MCF 10A (cell line): ENCODE results near the gene PFKFB2. TPM values are rescaled to one million over a fixed set of nuclear protein-coding genes. Genes with fewer than 3 reads are reported as not detected.

Source experiments
- BruUV-seq: library from RNA; stranded (reverse); fragments of 400-500 nt; replicated peaks from 2 replicates; lab custom pipeline; 2021; lab: Mats Ljungman, UMichigan
- CTCF ChIA-PET: fragments of 300-600 bp; sonication (Branson Sonifier 250); formaldehyde crosslinking; extraction: SDS; loops from one replicate; lab custom pipeline; 2021; ENCODE audit warnings: antibody characterized with exemption, inconsistent platforms; lab: Yijun Ruan, JAX
- POLR2A ChIA-PET: fragments of 300-600, 350-650 bp; sonication (Branson Sonifier 250); formaldehyde crosslinking; extraction: SDS; loops from one replicate; lab custom pipeline; 2020; ENCODE audit warnings: antibody characterized with exemption, inconsistent platforms; lab: Yijun Ruan, JAX
- DNase-seq: peaks from one replicate; pipeline ENCODE4 v3.0.0-alpha.2; 2018; ENCODE audit not compliant: unreplicated experiment
- H3K27ac Mint-ChIP-seq: one replicate; pipeline ENCODE4 v1.8.0; 2022; ENCODE audit warnings: mild to moderate bottlenecking, low read depth, mixed read lengths; ENCODE audit not compliant: unreplicated experiment
- H3K27me3 Mint-ChIP-seq: one replicate; pipeline ENCODE4 v1.8.0; 2022; ENCODE audit warnings: mixed read lengths; ENCODE audit not compliant: insufficient read depth, unreplicated experiment
- H3K36me3 Mint-ChIP-seq: one replicate; pipeline ENCODE4 v1.8.0; 2022; ENCODE audit warnings: mild to moderate bottlenecking, moderate library complexity, mixed read lengths; ENCODE audit not compliant: insufficient read depth, unreplicated experiment
- H3K4me1 Mint-ChIP-seq: one replicate; pipeline ENCODE4 v1.8.0; 2022; ENCODE audit warnings: mixed read lengths; ENCODE audit not compliant: insufficient read depth, unreplicated experiment
- H3K4me3 Mint-ChIP-seq: one replicate; pipeline ENCODE4 v1.8.0; 2022; ENCODE audit warnings: mild to moderate bottlenecking, moderate library complexity, mixed read lengths; ENCODE audit not compliant: unreplicated experiment
- H3K9me3 Mint-ChIP-seq: one replicate; pipeline ENCODE4 v1.8.0; 2022; ENCODE audit warnings: mixed read lengths; ENCODE audit not compliant: unreplicated experiment
- CTCF ChIP-seq: fragments of 200-600 bp; IDR thresholded peaks from one replicate; pipeline ENCODE4 v1.8.0; 2022; ENCODE audit warnings: antibody characterized with exemption, mild to moderate bottlenecking; ENCODE audit not compliant: unreplicated experiment
- intact Hi-C: fragments of 100-400 bp; cut with micrococcal nuclease; formaldehyde crosslinking; loops from 2 replicates; pipeline ENCODE4 v1.14.1; 2022
- total RNA-seq: library from RNA; stranded (reverse); gene quantifications from 2 replicates; pipeline ENCODE4 v1.2.3, GENCODE V29; 2022

The PFKFB2 gene
- total RNA-seq, 1 experiment from 2014 or later, result 21.1 TPM

DNA sequence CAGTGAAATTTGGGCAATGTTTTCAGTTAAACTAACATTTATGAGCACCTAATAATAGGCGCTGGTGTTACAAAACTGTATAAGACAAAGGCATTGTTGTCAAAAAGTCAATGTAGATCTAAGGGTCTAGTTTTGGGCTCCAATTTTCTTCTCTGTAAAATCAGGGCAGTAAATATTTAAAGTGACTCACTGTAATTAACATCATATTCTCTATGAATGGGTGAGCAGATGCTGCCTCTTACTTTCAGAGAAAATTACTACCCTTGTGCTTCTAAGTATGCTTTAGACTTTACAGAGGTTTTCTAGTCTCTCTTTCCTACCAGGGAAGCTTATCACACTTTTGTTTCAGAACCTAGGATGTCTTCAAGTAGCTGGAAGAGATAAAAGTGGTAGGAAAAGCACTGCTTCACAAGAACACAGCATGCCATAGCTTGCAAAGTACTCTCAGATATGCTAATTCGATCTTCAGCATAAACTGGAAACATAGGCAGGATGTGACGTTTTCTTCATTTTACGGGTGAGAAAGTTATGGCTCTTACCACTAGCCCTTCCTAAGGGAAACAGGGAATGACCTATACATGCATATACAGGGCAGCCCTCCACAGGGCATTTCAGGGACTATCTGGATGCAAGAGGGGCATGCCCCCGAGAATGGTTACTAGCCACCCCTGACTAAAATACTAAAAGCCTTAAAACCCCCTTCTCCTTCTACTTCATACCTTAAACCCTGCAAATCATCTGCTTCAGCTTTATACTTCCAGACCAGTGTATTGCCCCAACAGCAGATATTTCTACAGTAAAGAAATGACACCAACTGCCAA, 23.2 kb upstream of the PFKFB2 start:
- Mint-ChIP-seq H3K4me3 (peak overlapping the region; percentile 75), H3K27ac (peak overlapping the region; percentile 16), H3K27me3 (no peaks in the 10 kb centered on the region), H3K36me3 (peaks cover 20% of the 10 kb centered on the region), H3K9me3 (no peaks in the 10 kb centered on the region), H3K4me1 (peaks cover 92% of the 10 kb centered on the region)
- TF ChIP-seq CTCF, result no peak
- DNase-seq, result peak; percentile 46
- BruUV-seq, result no TSS peak
- ChIA-PET POLR2A (interaction anchor here (0.5 to 33.4 kb wide), 22 partner anchors 4 to 1398 kb away, joined by 3 to 2100 read pairs (median 6); partner anchors contain the start of genes C1orf116, CD46, CD55 and EIF2D), CTCF (interaction anchor here (0.7 to 17.4 kb wide), 12 partner anchors 9 to 469 kb away, joined by 3 to 280 read pairs (median 12); partner anchors contain the start of gene PFKFB2)
- intact Hi-C loops, result loop anchor here (5.0 kb wide), 1 partner anchor 292 kb away; the partner anchor contains the start of gene CD55

DNA sequence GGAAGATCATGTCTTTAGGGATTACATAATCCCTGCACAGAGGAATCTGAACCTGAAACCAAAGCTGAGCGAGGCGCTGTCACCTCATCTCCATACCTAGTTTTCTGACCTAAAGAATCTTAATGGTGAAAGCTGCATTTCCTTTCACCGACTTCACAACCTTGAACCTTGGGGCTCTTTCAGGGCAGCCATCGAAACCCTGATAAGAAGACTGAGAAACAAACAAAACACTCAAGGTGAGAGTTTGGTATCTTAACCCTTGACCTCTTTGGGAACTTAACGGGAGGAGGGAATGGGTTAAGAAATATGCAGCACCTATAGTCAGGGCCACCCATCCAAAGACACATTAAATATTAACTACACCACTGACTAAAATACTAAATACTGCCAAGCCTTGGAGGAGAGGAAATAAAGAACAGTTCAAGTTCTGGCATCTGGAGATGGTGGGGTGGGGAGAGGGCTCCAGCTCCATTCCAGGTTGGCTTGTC, 22.5 kb upstream of the PFKFB2 start:
- intact Hi-C loops, result loop anchor here (5.0 kb wide), 1 partner anchor 292 kb away; the partner anchor contains the start of gene CD55
- BruUV-seq, result no TSS peak
- H3K27ac Mint-ChIP-seq, result peak overlapping the region; percentile 86
- no peaks in the 10 kb centered on the region for H3K27me3 Mint-ChIP-seq
- DNase-seq, result peak; percentile 48
- no peak for TF ChIP-seq CTCF
- H3K4me3 Mint-ChIP-seq, result peak overlapping the region; percentile 75
- no peaks in the 10 kb centered on the region for H3K9me3 Mint-ChIP-seq
- H3K4me1 Mint-ChIP-seq, result peaks cover 96% of the 10 kb centered on the region
- CTCF ChIA-PET, result interaction anchor here (0.6 to 17.4 kb wide), 15 partner anchors 10 to 492 kb away, joined by 3 to 280 read pairs (median 4); no protein-coding TSS in a partner anchor
- POLR2A ChIA-PET, result interaction anchor here (0.6 to 33.4 kb wide), 21 partner anchors 4 to 837 kb away, joined by 3 to 2100 read pairs (median 7); partner anchors contain the start of genes C1orf116, CD46, CD55 and MAPKAPK2
- peaks cover 14% of the 10 kb centered on the region for H3K36me3 Mint-ChIP-seq

DNA sequence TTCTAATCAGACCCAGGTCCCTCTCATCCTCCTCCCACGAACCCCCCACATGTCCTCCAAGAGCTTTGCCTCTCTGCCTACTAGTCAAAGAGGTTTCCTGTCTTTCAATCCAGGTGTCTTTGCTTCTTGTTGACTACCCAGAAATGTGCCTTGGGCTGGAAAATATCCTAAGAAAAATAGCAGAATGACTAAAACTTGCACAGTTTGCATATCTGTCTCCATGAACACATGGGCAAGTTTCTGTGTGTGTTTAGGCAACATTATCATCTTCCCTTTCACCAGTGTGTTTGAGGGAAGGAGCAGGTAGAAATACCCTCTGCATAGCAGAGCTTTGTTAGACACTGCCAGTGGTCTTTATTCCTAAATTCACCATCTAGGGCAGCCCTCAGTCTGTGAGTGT, 22.1 kb upstream of the PFKFB2 start:
- H3K36me3 Mint-ChIP-seq, result peaks cover 9% of the 10 kb centered on the region
- TF ChIP-seq CTCF, result no peak
- peak; percentile 27 for DNase-seq
- no peaks in the 10 kb centered on the region for H3K9me3 Mint-ChIP-seq
- H3K27me3 Mint-ChIP-seq, result no peaks in the 10 kb centered on the region
- peak overlapping the region; percentile 75 for H3K4me3 Mint-ChIP-seq
- ChIA-PET POLR2A (interaction anchor here (0.7 to 33.4 kb wide), 25 partner anchors 5 to 837 kb away, joined by 3 to 2100 read pairs (median 9); partner anchors contain the start of genes C1orf116, CD46, CD55 and DYRK3), CTCF (interaction anchor here (0.6 to 17.4 kb wide), 15 partner anchors 10 to 492 kb away, joined by 3 to 280 read pairs (median 5); partner anchors contain the start of gene PFKFB2)
- intact Hi-C loops, result loop anchor here (5.0 kb wide), 1 partner anchor 291 kb away; the partner anchor contains the start of gene CD55
- no TSS peak for BruUV-seq
- H3K27ac Mint-ChIP-seq, result peak overlapping the region; percentile 86
- peaks cover 94% of the 10 kb centered on the region for H3K4me1 Mint-ChIP-seq
